GM12891 (cell line): ENCODE results near the gene ROBO4.

Source experiments
- DNase-seq: peaks from one replicate; pipeline ENCODE4 v3.0.0; 2011; ENCODE audit warnings: low spot score; ENCODE audit not compliant: insufficient read length
- FAIRE-seq: peaks from 2 replicates; lab custom pipeline; 2011; peaks lifted over from hg19 to GRCh38; lab: Jason Lieb, UNC
- PAX5 ChIP-seq: IDR thresholded peaks from 2 replicates; pipeline ENCODE4 v1.6.1; 2011; ENCODE audit warnings: low read length, moderate library complexity, mild to moderate bottlenecking; ENCODE audit not compliant: insufficient read depth, severe bottlenecking
- POLR2A ChIP-seq: IDR thresholded peaks from 2 replicates; pipeline ENCODE4 v1.6.1; 2011; ENCODE audit warnings: low read depth, low read length, control low read depth
- POLR2AphosphoS5 ChIP-seq: IDR thresholded peaks from 2 replicates; pipeline ENCODE4 v1.6.1; 2011; ENCODE audit warnings: low read depth, low read length, control low read depth
- POU2F2 ChIP-seq: IDR thresholded peaks from 2 replicates; pipeline ENCODE4 v1.6.1; 2011; ENCODE audit warnings: low read depth, mild to moderate bottlenecking, control low read depth, low read length, moderate library complexity
- SPI1 ChIP-seq: IDR thresholded peaks from 2 replicates; pipeline ENCODE4 v1.6.1; 2011; ENCODE audit warnings: low read depth, low read length, control low read depth
- TAF1 ChIP-seq: IDR thresholded peaks from 2 replicates; pipeline ENCODE4 v1.6.1; 2011; ENCODE audit warnings: low read depth, low read length, control low read depth

The ROBO4 gene

DNA sequence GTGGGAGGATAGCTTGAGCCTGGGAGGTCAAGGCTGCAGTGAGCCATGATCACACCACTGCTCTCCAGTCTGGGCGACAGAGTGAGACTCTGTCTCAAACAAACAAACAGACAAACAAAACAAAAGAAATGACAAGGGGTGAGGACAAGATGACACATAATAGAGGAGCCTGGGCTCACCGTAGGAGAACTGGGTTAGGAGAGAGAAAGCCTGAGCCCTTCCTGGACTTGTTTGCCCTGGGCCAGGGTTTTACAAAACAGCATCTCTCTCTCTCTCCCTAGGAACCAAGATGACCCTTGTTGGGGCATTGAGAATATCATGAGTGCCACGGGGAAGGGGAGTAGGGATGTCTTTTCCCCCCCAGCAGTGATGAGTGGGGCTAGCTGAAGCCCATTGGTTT, 16.7 kb downstream of the ROBO4 start:
- TF ChIP-seq TAF1 = no peak
- no peak for TF ChIP-seq POLR2A
- no peak for TF ChIP-seq SPI1
- no peak for TF ChIP-seq PAX5
- no peak for TF ChIP-seq POU2F2
- TF ChIP-seq POLR2AphosphoS5 = no peak
- no peak for FAIRE-seq
- no peak for DNase-seq

DNA sequence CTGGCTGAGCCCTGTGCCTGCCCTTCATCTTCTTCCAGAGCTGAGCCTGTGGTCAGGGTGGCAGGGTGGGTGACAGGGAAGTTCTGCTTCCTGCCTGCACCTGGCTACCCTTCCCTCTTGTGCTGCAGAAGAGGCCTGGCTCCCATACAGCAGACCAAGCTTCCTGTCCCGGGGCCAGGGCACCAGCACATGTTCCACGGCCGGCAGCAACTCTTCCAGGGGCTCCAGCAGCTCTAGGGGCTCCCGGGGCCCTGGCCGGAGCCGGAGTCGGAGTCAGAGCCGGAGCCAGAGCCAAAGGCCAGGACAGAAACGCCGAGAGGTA, 17.4 kb downstream of the ROBO4 start:
- FAIRE-seq (no peak), DNase-seq (no peak)
- no peak for TF ChIP-seq POU2F2
- TF ChIP-seq SPI1 = no peak
- no peak for TF ChIP-seq PAX5
- TF ChIP-seq TAF1 = no peak
- no peak for TF ChIP-seq POLR2A
- no peak for TF ChIP-seq POLR2AphosphoS5

DNA sequence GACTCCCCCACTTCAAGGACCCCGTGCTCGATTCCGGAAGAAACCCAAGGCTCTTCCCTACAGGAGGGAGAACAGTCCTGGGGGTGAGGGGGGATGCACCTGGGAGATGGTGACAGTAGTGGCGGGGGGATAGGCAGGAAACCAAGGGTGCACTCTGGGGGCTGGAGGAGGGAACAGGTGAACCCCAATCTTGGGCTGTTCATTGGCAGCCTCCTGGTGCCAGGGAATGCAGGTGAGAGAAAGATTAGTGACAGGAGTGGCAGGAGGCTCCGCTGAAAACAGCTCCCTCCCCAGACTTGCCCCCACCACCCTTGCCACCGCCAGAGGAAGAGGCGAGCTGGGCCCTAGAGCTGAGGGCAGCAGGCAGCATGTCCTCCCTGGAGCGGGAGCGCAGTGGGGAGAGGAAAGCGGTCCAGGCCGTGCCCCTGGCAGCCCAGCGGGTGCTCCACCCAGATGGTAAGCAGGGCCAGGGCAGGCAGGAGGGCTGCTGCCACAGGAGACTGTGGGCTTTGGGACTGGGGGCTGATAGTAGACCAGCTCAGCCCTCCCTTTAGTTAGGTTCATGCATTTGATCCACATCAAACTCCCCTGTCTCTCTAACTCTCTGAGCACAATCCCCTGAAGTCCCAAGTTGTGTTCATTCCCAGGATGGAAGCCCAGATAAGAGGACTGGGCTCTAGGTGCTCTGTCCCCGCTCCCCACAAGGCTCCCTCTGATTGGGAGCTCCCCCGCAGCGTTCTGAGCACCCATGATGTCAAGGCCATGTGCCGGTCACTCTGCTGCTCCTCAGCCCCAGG, 18.0 kb downstream of the ROBO4 start:
- TF ChIP-seq SPI1 (no peak), PAX5 (no peak), TAF1 (no peak), POLR2A (no peak), POU2F2 (no peak), POLR2AphosphoS5 (no peak)
- FAIRE-seq (no peak), DNase-seq (no peak)

DNA sequence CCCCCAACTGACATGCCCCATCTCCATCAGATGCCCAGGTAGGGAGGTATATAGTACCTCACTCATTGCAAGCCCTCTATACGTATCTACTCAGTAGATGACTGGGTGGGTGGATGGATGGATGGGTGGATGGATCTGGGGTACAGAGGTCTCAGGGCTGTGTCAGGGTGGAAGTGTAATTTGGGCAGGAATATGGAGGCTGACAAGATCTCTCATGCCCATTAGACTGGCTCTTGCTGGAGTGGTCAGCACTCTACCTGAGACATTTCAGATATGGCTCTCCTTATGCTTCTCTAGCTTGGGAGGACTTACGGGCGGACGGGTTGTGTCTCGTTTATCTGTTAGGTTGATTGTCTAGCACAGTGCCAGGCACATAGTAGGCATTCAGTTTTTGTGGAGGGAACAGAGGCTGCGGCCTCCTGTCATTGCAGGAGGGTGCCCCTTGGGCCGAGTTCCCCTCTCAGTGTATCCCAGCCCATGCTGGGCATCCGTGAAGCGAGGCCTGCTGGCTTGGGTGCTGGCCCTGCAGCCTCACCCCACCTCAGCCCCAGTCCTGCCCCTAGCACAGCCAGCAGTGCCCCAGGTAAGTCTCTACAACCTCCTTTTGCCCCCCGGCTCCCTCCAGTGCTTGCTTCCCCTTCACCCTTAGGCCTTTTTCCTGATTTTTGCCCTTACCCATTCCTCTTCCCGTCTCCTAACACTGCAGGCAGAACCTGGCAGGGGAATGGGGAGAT, 18.7 kb downstream of the ROBO4 start:
- DNase-seq = no peak
- no peak for FAIRE-seq

DNA sequence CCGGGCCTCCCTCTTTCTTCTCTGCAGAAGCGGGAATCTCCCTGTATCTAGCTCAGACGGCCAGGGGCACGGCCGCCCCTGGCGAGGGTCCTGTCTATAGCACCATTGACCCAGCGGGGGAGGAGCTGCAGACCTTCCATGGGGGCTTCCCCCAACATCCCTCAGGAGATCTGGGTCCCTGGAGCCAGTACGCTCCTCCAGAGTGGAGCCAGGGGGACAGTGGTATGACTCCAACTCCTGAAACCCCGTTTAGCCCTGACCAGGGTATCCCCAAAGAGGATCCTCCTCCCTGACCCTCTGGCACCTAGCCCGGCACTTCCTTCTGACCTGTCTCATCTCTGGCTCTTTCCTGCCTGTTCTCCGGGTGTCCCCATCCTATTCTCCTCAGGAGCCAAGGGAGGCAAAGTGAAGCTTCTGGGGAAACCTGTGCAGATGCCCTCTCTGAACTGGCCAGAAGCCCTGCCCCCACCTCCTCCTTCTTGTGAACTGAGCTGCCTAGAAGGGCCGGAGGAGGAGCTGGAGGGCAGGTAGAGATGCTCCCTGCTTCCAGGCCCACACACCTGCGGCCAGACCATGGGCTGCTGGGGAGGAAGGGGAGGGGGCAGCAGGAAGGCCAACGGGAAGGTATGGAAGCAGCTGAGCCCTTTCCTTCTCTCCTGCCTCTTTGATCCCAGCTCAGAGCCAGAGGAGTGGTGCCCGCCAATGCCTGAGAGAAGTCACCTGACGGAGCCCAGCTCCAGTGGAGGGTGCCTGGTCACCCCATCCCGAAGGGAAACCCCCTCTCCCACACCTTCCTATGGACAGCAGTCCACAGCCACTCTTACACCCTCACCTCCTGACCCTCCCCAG, 19.5 kb downstream of the ROBO4 start:
- no peak for TF ChIP-seq POLR2AphosphoS5
- no peak for TF ChIP-seq SPI1
- TF ChIP-seq POLR2A = no peak
- TF ChIP-seq POU2F2 = no peak
- no peak for TF ChIP-seq TAF1
- no peak for TF ChIP-seq PAX5
- FAIRE-seq = no peak
- no peak for DNase-seq

More for the DNA sequence above, 18.7 kb downstream of the ROBO4 start:
- no peak for TF ChIP-seq PAX5
- no peak for TF ChIP-seq SPI1
- no peak for TF ChIP-seq POLR2AphosphoS5
- no peak for TF ChIP-seq TAF1
- TF ChIP-seq POU2F2 = no peak
- TF ChIP-seq POLR2A = no peak

DNA sequence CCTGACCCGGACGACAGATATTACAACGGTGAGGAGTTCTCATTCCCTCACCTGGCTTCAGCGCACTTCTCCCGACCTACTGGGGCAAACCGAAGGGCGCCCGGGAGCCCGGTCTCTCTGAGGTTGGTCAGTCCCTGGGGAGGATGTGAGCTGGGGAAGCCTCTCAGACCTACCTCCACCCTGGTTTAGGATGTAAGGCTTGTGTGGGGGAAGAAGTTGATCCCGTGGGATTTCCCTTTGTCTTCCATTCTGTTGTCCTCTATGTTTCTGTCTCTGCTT, 20.1 kb downstream of the ROBO4 start:
- FAIRE-seq = no peak

DNA sequence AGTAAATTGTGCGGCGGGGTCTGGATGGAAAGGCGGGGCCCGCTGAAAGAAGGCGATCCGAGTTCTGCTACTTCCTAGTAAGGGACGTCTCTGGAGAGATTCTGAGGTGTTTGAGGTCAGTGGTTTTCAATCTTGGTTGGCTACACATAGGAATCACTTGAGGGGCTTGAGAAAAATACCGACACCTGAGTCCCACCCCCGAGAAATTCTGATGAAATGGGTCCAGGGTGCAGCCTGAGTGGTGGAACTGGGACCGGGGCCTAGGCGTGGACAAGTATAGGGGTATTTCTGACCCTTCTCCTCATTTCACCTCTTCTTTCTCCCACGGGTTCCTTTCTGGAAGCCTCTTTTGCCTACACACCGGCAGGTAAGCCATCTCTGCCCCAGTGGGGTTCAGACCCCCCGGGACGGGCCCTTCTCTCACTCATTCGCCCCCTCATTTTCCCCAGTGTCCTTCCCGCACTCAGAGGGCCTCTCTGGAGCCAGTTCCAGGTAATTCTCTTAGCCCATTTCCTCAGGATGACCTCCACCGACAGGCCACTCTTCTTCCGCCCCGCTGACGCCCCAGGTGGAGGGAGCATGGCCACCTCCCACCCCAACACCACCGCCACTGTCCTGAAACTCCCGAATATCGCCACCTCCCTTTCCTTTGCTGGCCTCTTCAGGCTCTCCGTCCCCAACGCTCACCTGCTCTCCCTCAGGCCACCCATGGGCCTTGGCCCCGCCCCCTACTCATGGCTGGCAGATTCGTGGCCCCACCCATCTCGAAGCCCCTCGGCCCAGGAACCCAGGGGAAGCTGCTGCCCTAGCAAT, 20.6 kb downstream of the ROBO4 start:
- TF ChIP-seq TAF1 = no peak
- no peak for TF ChIP-seq POU2F2
- TF ChIP-seq POLR2A = no peak
- no peak for TF ChIP-seq POLR2AphosphoS5
- TF ChIP-seq SPI1 = no peak
- no peak for TF ChIP-seq PAX5
- no peak for FAIRE-seq
- DNase-seq = no peak

More for the DNA sequence above, 20.1 kb downstream of the ROBO4 start:
- TF ChIP-seq POU2F2 (no peak), POLR2A (no peak), SPI1 (no peak), PAX5 (no peak), POLR2AphosphoS5 (no peak), TAF1 (no peak)
- no peak for DNase-seq

DNA sequence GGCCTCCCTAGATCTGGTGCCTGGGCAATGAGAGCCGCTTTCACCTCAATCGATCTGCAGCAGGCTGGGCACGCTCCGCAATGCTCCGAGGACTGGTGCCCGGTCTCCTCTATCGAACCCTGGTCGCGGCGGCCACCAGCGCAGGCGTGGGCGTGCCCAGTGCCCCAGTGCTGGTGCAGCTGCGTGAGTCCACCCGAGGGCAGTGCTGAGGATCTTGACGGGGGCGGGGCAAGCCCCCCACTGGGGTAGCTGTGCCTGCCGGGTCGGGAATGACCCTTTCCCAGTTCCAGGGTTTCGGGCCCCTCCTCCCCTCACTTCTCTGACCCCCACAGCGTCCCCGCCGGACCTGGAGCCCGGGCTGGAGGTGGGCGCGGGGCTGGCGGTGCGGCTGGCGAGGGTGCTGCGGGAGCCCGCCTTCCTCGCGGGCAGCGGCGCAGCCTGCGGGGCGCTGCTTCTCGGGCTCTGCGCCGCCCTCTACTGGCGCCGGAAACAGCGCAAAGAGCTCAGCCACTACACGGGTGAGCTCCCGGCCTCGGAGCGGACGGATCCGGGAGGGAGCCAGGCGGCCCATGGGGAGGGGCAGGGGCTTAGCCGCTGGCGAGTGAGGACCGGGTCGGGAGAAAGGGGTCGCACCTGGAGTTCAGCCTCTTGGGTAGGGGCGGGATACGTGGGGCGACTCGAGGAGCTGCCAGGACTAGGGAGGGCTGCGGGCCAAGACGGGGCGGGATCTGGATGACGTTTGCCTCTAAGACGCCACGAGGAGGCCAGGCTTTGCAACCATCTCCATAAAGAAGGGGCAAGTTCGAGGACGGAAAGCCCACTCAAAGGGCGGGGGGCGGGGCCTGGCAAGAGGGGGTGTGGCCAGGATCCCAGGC, 21.5 kb downstream of the ROBO4 start:
- FAIRE-seq (peak; percentile 83), DNase-seq (peak; percentile 94)
- TF ChIP-seq POLR2AphosphoS5 = no peak
- no peak for TF ChIP-seq PAX5
- TF ChIP-seq SPI1 = no peak
- TF ChIP-seq TAF1 = no peak
- TF ChIP-seq POLR2A = no peak
- TF ChIP-seq POU2F2 = no peak
